A549 (cell line): ENCODE data around the gene FHIT. TPM values are rescaled to one million over a fixed set of nuclear protein-coding genes. Genes with fewer than 3 reads are reported as not detected.

Source experiments
- ATAC-seq, 2 experiments: fragments of 200-7000 bp in 1 of 2; fragments of >200 bp in 1 of 2; cut with Nextera tagmentation in 1 of 2; cut with Tn5 transposase in 1 of 2; 3 replicates each; pipeline versions ENCODE4 v1.8.0 to v1.9.1; 2018 to 2020; ENCODE audit warnings: mild to moderate bottlenecking in 1 of 2, moderate library complexity in 1 of 2
- CTCF ChIA-PET: fragments of 300-600 bp; sonication (Branson Sonifier 250); formaldehyde crosslinking; extraction: SDS; loops from one replicate; lab custom pipeline; 2021; ENCODE audit warnings: antibody characterized with exemption, inconsistent platforms; lab: Yijun Ruan, JAX
- POLR2A ChIA-PET: fragments of 350-600 bp; formaldehyde crosslinking; extraction: SDS; loops from one replicate; lab custom pipeline; 2021; ENCODE audit warnings: antibody characterized with exemption, inconsistent platforms; lab: Yijun Ruan, JAX
- DNase-seq, 2 experiments: peaks; one replicate each; pipeline versions ENCODE4 v3.0.0 to v3.0.0-alpha.2; 2011 to 2016; ENCODE audit warnings: low read depth in 1 of 2, low spot score in 1 of 2
- FAIRE-seq: peaks from 2 replicates; lab custom pipeline; 2011; peaks lifted over from hg19 to GRCh38; lab: Jason Lieb, UNC
- H3K27ac ChIP-seq, 2 experiments: fragments of >200 bp; sonication (Bioruptor Twin); formaldehyde crosslinking; 3 replicates each; pipeline ENCODE4 v1.5.1; 2016 to 2017
- H3K4me1 ChIP-seq: fragments of >200 bp; sonication (Bioruptor Twin); formaldehyde crosslinking; 3 replicates; pipeline ENCODE4 v1.6.1; 2016
- H3K4me2 ChIP-seq: fragments of >200 bp; sonication (Bioruptor Twin); formaldehyde crosslinking; 3 replicates; pipeline ENCODE4 v1.6.1; 2016
- H3K4me3 ChIP-seq: fragments of >200 bp; sonication (Bioruptor Twin); formaldehyde crosslinking; 3 replicates; pipeline ENCODE4 v1.5.1; 2016
- H3K9me3 ChIP-seq: fragments of >200 bp; sonication (Bioruptor Twin); formaldehyde crosslinking; 3 replicates; pipeline ENCODE4 v1.6.1; 2016
- BHLHE40 ChIP-seq: IDR thresholded peaks from 2 replicates; pipeline ENCODE4 v1.6.1; 2012; ENCODE audit warnings: low read depth, low read length, inconsistent platforms
- CEBPB ChIP-seq, 2 experiments: fragments of >200 bp in 1 of 2; sonication (Bioruptor Twin) in 1 of 2; formaldehyde crosslinking in 1 of 2; IDR thresholded peaks; 2 replicates each; pipeline ENCODE4 v1.6.1; 2012 to 2016
- CHD2 ChIP-seq: fragments of 150-350 bp; IDR thresholded peaks from 2 replicates; pipeline ENCODE4 v1.6.1; 2014; ENCODE audit warnings: low read length; ENCODE audit not compliant: partially characterized antibody
- EHF ChIP-seq: fragments of 250-450 bp; sonication (Bioruptor Pico); IDR thresholded peaks from 2 replicates; pipeline ENCODE4 v1.5.0; 2020; ENCODE audit warnings: mild to moderate bottlenecking
- EHMT2 ChIP-seq: fragments of 200-600 bp; sonication (generic); IDR thresholded peaks from 2 replicates; pipeline ENCODE4 v1.6.1; 2016; ENCODE audit warnings: antibody characterized with exemption, low read depth, mild to moderate bottlenecking, moderate library complexity
- FOSL2 ChIP-seq, 2 experiments: fragments of 450-650 bp in 1 of 2; fragments of >200 bp in 1 of 2; sonication (Bioruptor Twin) in 1 of 2; formaldehyde crosslinking; IDR thresholded peaks; 2 replicates each; pipeline versions ENCODE4 v1.5.0 to v1.6.1; 2016 to 2020; ENCODE audit warnings: mild to moderate bottlenecking in 1 of 2, moderate library complexity in 1 of 2
- GATA3 ChIP-seq: IDR thresholded peaks from 2 replicates; pipeline ENCODE4 v1.6.1; 2012; ENCODE audit warnings: borderline replicate concordance
- HDAC2 ChIP-seq: fragments of 200-600 bp; sonication (generic); IDR thresholded peaks from 2 replicates; pipeline ENCODE4 v1.6.1; 2016
- HOXB5 ChIP-seq: fragments of 250-450 bp; sonication (Bioruptor Pico); IDR thresholded peaks from 2 replicates; pipeline ENCODE4 v1.5.0; 2020; ENCODE audit warnings: mild to moderate bottlenecking, moderate library complexity
- MAX ChIP-seq: IDR thresholded peaks from 2 replicates; pipeline ENCODE4 v1.6.1; 2012
- MYC ChIP-seq: IDR thresholded peaks from 2 replicates; pipeline ENCODE4 v1.6.1; 2012; ENCODE audit warnings: mild to moderate bottlenecking, inconsistent platforms, low read length, improper control_type of control experiment, borderline replicate concordance
- NFE2L2 ChIP-seq: fragments of 150-350 bp; conservative IDR thresholded peaks from 2 replicates; pipeline ENCODE4 v1.6.1; 2014; ENCODE audit warnings: low read length
- NPAS2 ChIP-seq: fragments of 250-450 bp; sonication (Bioruptor Pico); IDR thresholded peaks from 2 replicates; pipeline ENCODE4 v1.8.0; 2022; ENCODE audit warnings: mild to moderate bottlenecking, moderate library complexity, borderline replicate concordance
- NR3C1 ChIP-seq: fragments of >200 bp; sonication (Bioruptor Twin); formaldehyde crosslinking; IDR thresholded peaks from 3 replicates; pipeline ENCODE4 v1.6.1; 2017
- PHF8 ChIP-seq: fragments of 200-600 bp; sonication (generic); IDR thresholded peaks from 2 replicates; pipeline ENCODE4 v1.6.1; 2016; ENCODE audit warnings: low read depth, mild to moderate bottlenecking, antibody characterized with exemption, moderate library complexity, borderline replicate concordance
- RFX5 ChIP-seq: fragments of 450-650 bp; IDR thresholded peaks from 2 replicates; pipeline ENCODE4 v1.7.1; 2014; ENCODE audit warnings: antibody characterized with exemption, mild to moderate bottlenecking, moderate library complexity
- TFCP2L1 ChIP-seq: fragments of 250-450 bp; sonication (Bioruptor Pico); IDR thresholded peaks from 2 replicates; pipeline ENCODE4 v1.5.0; 2021; ENCODE audit warnings: mild to moderate bottlenecking
- ZC3H11A ChIP-seq: fragments of 450-650 bp; IDR thresholded peaks from 2 replicates; pipeline ENCODE4 v1.6.1; 2014; ENCODE audit warnings: antibody characterized with exemption, mild to moderate bottlenecking
- ZFP36 ChIP-seq: fragments of 450-650 bp; IDR thresholded peaks from 2 replicates; pipeline ENCODE4 v1.6.1; 2014; ENCODE audit warnings: borderline replicate concordance; ENCODE audit not compliant: partially characterized antibody
- ZSCAN20 ChIP-seq: fragments of 250-450 bp; sonication (Bioruptor Pico); IDR thresholded peaks from 2 replicates; pipeline ENCODE4 v1.8.0; 2022; ENCODE audit warnings: mild to moderate bottlenecking, moderate library complexity
- WGBS: methylation state at CpG from one replicate; pipeline ENCODE4 v1.1.6; 2017; ENCODE audit errors: missing lambda C conversion rate; 5-methylcytosine and 5-hydroxymethylcytosine counted together
- polyA plus RNA-seq, 4 experiments: library from polyadenylated mRNA; depleted of rRNA in 3 of 4; stranded (reverse); fragments of >200 nt; fragmentation: RNase III in 1 of 4; extraction: RNeasy Plus Mini Kit Qiagen cat#74134 plus additional on column Dnase treatment in 1 of 4; gene quantifications; 2 replicates in 3 of 4; 3 replicates in 1 of 4; pipeline ENCODE4 v1.2.3, GENCODE V29; 2011 to 2017
- TF ChIP-seq, protein P1 (sequence below): fragments of 150-350 bp; IDR thresholded peaks from 2 replicates; pipeline ENCODE4 v1.6.1; 2014; ENCODE audit warnings: low read depth, mild to moderate bottlenecking, low read length
- TF ChIP-seq, protein P2 (sequence below): fragments of 250-450 bp; sonication (Bioruptor Pico); IDR thresholded peaks from 2 replicates; pipeline ENCODE4 v1.5.0; 2021; ENCODE audit warnings: mild to moderate bottlenecking, moderate library complexity, borderline replicate concordance
- TF ChIP-seq, protein P3 (sequence below): fragments of >200 bp; sonication (Bioruptor Twin); formaldehyde crosslinking; IDR thresholded peaks from 3 replicates; pipeline ENCODE4 v1.5.1; 2016
- TF ChIP-seq, protein P4 (sequence below): fragments of 200-600 bp; sonication (generic); IDR thresholded peaks from 2 replicates; pipeline ENCODE4 v1.6.1; 2016; ENCODE audit warnings: antibody characterized with exemption, mild to moderate bottlenecking, moderate library complexity
- TF ChIP-seq, protein P5 (sequence below): fragments of 250-450 bp; sonication (Bioruptor Pico); IDR thresholded peaks from 2 replicates; pipeline ENCODE4 v1.5.0; 2020; ENCODE audit warnings: low read depth, mild to moderate bottlenecking, moderate library complexity
- TF ChIP-seq, protein P6 (sequence below): fragments of >200 bp; sonication (Bioruptor Twin); formaldehyde crosslinking; IDR thresholded peaks from 2 replicates; pipeline ENCODE4 v1.6.1; 2016

Gene FHIT
- polyA plus RNA-seq, 2 of the 4 experiments (the other 2 are of a cell fraction): 0.76 to 0.92 TPM

- CTCF ChIA-PET: no interaction called here
- TF ChIP-seq, protein P1, sequence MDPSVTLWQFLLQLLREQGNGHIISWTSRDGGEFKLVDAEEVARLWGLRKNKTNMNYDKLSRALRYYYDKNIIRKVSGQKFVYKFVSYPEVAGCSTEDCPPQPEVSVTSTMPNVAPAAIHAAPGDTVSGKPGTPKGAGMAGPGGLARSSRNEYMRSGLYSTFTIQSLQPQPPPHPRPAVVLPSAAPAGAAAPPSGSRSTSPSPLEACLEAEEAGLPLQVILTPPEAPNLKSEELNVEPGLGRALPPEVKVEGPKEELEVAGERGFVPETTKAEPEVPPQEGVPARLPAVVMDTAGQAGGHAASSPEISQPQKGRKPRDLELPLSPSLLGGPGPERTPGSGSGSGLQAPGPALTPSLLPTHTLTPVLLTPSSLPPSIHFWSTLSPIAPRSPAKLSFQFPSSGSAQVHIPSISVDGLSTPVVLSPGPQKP: no peak
- TF ChIP-seq EHF (CRISPR knock-in tag): no peak
- no peak for TF ChIP-seq EHMT2
- no peak for TF ChIP-seq CHD2
- no peak for TF ChIP-seq ZC3H11A
- TF ChIP-seq, protein P2, sequence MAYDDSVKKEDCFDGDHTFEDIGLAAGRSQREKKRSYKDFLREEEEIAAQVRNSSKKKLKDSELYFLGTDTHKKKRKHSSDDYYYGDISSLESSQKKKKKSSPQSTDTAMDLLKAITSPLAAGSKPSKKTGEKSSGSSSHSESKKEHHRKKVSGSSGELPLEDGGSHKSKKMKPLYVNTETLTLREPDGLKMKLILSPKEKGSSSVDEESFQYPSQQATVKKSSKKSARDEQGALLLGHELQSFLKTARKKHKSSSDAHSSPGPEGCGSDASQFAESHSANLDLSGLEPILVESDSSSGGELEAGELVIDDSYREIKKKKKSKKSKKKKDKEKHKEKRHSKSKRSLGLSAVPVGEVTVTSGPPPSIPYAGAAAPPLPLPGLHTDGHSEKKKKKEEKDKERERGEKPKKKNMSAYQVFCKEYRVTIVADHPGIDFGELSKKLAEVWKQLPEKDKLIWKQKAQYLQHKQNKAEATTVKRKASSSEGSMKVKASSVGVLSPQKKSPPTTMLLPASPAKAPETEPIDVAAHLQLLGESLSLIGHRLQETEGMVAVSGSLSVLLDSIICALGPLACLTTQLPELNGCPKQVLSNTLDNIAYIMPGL (CRISPR knock-in tag): no peak
- TF ChIP-seq NPAS2 (CRISPR knock-in tag): no peak
- TF ChIP-seq FOSL2 (IDR thresholded peaks at IDR 0.05): no peak
- no peak for TF ChIP-seq FOSL2 (CRISPR knock-in tag; IDR thresholded peaks at IDR 0.05)
- no peak for TF ChIP-seq NR3C1
- TF ChIP-seq, protein P3, sequence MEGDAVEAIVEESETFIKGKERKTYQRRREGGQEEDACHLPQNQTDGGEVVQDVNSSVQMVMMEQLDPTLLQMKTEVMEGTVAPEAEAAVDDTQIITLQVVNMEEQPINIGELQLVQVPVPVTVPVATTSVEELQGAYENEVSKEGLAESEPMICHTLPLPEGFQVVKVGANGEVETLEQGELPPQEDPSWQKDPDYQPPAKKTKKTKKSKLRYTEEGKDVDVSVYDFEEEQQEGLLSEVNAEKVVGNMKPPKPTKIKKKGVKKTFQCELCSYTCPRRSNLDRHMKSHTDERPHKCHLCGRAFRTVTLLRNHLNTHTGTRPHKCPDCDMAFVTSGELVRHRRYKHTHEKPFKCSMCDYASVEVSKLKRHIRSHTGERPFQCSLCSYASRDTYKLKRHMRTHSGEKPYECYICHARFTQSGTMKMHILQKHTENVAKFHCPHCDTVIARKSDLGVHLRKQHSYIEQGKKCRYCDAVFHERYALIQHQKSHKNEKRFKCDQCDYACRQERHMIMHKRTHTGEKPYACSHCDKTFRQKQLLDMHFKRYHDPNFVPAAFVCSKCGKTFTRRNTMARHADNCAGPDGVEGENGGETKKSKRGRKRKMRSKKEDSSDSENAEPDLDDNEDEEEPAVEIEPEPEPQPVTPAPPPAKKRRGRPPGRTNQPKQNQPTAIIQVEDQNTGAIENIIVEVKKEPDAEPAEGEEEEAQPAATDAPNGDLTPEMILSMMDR: no peak
- Histone ChIP-seq H3K9me3 (no peaks in the 10 kb centered on the region), H3K4me3 (no peak overlapping the region), H3K4me1 (no peaks in the 10 kb centered on the region), H3K4me2 (no peak overlapping the region), H3K27ac (no peak overlapping the region)
- POLR2A ChIA-PET: no interaction called here
- DNase-seq (no peak), FAIRE-seq (no peak), ATAC-seq (no peak)
Observed at GRCh38 chr3:60513241-60513640, 738.0 kb downstream of the FHIT start.

DNA sequence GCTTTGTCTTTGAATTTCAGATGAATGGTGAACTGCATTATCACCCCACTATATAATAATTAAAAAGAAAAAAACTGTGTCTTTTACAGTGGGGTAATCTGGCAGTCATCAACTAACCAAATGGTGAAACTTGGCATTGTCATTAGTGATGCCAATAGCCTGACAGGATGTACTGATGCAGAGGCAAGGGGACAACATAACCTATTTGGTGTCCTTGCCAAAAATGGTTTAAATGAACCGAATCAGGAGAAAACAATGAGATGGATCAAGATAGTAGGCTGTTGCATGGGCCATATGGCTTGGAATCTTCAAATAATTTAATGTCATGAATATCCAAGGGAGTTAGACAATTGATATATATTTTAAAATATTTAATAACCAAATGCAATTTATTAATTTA, 738.7 kb downstream of the FHIT start:
- Histone ChIP-seq H3K4me1 (no peaks in the 10 kb centered on the region), H3K4me2 (no peak overlapping the region), H3K4me3 (no peak overlapping the region), H3K9me3 (no peaks in the 10 kb centered on the region), H3K27ac (no peak overlapping the region)
- POLR2A ChIA-PET: no interaction called here
- no peak for ATAC-seq
- FAIRE-seq: no peak
- CTCF ChIA-PET: no interaction called here
- DNase-seq: no peak
- 6% methylated on average over 1 of the region's 1 CpG for WGBS
- no peak for TF ChIP-seq GATA3
- TF ChIP-seq, protein P4, sequence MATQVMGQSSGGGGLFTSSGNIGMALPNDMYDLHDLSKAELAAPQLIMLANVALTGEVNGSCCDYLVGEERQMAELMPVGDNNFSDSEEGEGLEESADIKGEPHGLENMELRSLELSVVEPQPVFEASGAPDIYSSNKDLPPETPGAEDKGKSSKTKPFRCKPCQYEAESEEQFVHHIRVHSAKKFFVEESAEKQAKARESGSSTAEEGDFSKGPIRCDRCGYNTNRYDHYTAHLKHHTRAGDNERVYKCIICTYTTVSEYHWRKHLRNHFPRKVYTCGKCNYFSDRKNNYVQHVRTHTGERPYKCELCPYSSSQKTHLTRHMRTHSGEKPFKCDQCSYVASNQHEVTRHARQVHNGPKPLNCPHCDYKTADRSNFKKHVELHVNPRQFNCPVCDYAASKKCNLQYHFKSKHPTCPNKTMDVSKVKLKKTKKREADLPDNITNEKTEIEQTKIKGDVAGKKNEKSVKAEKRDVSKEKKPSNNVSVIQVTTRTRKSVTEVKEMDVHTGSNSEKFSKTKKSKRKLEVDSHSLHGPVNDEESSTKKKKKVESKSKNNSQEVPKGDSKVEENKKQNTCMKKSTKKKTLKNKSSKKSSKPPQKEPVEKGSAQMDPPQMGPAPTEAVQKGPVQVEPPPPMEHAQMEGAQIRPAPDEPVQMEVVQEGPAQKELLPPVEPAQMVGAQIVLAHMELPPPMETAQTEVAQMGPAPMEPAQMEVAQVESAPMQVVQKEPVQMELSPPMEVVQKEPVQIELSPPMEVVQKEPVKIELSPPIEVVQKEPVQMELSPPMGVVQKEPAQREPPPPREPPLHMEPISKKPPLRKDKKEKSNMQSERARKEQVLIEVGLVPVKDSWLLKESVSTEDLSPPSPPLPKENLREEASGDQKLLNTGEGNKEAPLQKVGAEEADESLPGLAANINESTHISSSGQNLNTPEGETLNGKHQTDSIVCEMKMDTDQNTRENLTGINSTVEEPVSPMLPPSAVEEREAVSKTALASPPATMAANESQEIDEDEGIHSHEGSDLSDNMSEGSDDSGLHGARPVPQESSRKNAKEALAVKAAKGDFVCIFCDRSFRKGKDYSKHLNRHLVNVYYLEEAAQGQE: no peak
- TF ChIP-seq NFE2L2: no peak
- no peak for TF ChIP-seq TFCP2L1
- no peak for TF ChIP-seq CEBPB (IDR thresholded peaks at IDR 0.05)
- no peak for TF ChIP-seq PHF8
- TF ChIP-seq, protein P5, sequence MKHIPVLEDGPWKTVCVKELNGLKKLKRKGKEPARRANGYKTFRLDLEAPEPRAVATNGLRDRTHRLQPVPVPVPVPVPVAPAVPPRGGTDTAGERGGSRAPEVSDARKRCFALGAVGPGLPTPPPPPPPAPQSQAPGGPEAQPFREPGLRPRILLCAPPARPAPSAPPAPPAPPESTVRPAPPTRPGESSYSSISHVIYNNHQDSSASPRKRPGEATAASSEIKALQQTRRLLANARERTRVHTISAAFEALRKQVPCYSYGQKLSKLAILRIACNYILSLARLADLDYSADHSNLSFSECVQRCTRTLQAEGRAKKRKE (CRISPR knock-in tag): no peak
- TF ChIP-seq RFX5: no peak
- TF ChIP-seq ZFP36: no peak
- no peak for TF ChIP-seq ZC3H11A
- TF ChIP-seq, protein P6, sequence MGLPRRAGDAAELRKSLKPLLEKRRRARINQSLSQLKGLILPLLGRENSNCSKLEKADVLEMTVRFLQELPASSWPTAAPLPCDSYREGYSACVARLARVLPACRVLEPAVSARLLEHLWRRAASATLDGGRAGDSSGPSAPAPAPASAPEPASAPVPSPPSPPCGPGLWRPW: no peak
- TF ChIP-seq BHLHE40: no peak
- TF ChIP-seq MYC: no peak
- TF ChIP-seq HDAC2: no peak
- no peak for TF ChIP-seq ZSCAN20
- no peak for TF ChIP-seq HOXB5 (CRISPR knock-in tag)
- TF ChIP-seq MAX: no peak
